A673 (cell line): ENCODE measurements around the gene HIVEP1. TPM values are rescaled to one million over a fixed set of nuclear protein-coding genes. Genes with fewer than 3 reads are reported as not detected.

ENCODE experiments used
- BruUV-seq: library from RNA; stranded (reverse); fragments of 400-500 nt; replicated peaks from 2 replicates; lab custom pipeline; 2021; lab: Mats Ljungman, UMichigan
- CTCF ChIA-PET: fragments of 300-600 bp; sonication (Branson Sonifier 250); formaldehyde crosslinking; loops from one replicate; lab custom pipeline; 2022; ENCODE audit warnings: antibody characterized with exemption; lab: Charles Lee
- POLR2A ChIA-PET: fragments of 300-600 bp; sonication (Branson Sonifier 250); formaldehyde crosslinking; loops from one replicate; lab custom pipeline; 2022; ENCODE audit warnings: antibody characterized with exemption; ENCODE audit not compliant: low non-redundant PET; lab: Charles Lee
- DNase-seq: peaks from one replicate; pipeline ENCODE4 v3.0.0-alpha.2; 2015; ENCODE audit warnings: low spot score
- H3K27ac ChIP-seq: fragments of 200-600 bp; sonication (generic); 2 replicates; pipeline ENCODE4 v1.5.1; 2016; ENCODE audit warnings: mixed run types, low read depth, mild to moderate bottlenecking, mixed read lengths, antibody characterized with exemption, low read length; ENCODE audit not compliant: poor library complexity, severe bottlenecking
- H3K27me3 ChIP-seq: fragments of 200-600 bp; sonication (generic); replicated peaks from 2 replicates; pipeline ENCODE4 v1.6.1; 2017; ENCODE audit warnings: mixed run types, low read depth, mild to moderate bottlenecking, mixed read lengths, antibody characterized with exemption, low read length; ENCODE audit not compliant: insufficient read depth, poor library complexity
- H3K36me3 ChIP-seq: fragments of 200-600 bp; sonication (generic); 2 replicates; pipeline ENCODE4 v1.6.1; 2016; ENCODE audit warnings: mixed run types, mild to moderate bottlenecking, mixed read lengths, antibody characterized with exemption, low read length; ENCODE audit not compliant: insufficient read depth, poor library complexity, severe bottlenecking
- H3K4me1 ChIP-seq: fragments of 200-600 bp; sonication (generic); 2 replicates; pipeline ENCODE4 v1.6.1; 2017; ENCODE audit warnings: mixed run types, mild to moderate bottlenecking, mixed read lengths, antibody characterized with exemption, low read length; ENCODE audit not compliant: insufficient read depth, poor library complexity, severe bottlenecking
- H3K4me3 ChIP-seq: fragments of 200-600 bp; sonication (generic); 2 replicates; pipeline ENCODE4 v1.5.1; 2016; ENCODE audit warnings: low read depth, mixed run types, mild to moderate bottlenecking, mixed read lengths, low read length; ENCODE audit not compliant: poor library complexity, severe bottlenecking
- H3K9me3 ChIP-seq: fragments of 200-600 bp; sonication (generic); 2 replicates; pipeline ENCODE4 v1.6.1; 2016; ENCODE audit warnings: mixed run types, low read depth, mild to moderate bottlenecking, mixed read lengths, antibody characterized with exemption, low read length; ENCODE audit not compliant: poor library complexity, severe bottlenecking
- EZH2 ChIP-seq: fragments of 200-600 bp; sonication (generic); IDR thresholded peaks from 2 replicates; pipeline ENCODE4 v1.6.1; 2017; ENCODE audit warnings: borderline replicate concordance, low read depth, mild to moderate bottlenecking, mixed read lengths, antibody characterized with exemption, low read length; ENCODE audit not compliant: poor library complexity, severe bottlenecking
- intact Hi-C: fragments of 100-400 bp; cut with micrococcal nuclease; formaldehyde crosslinking; loops from one replicate; pipeline ENCODE4 v1.10.0; 2022; ENCODE audit not compliant: unreplicated experiment
- total RNA-seq: library from RNA; stranded (reverse); gene quantifications from 2 replicates; pipeline ENCODE4 v1.2.3, GENCODE V29; 2021
- TF ChIP-seq, protein P1 (sequence below): fragments of 300-800, 200-600 bp; sonication (generic); conservative IDR thresholded peaks from 2 replicates; pipeline ENCODE4 v1.5.1; 2017; ENCODE audit warnings: low read depth, mild to moderate bottlenecking, antibody characterized with exemption, low read length, moderate library complexity, mixed read lengths

Gene HIVEP1
- total RNA-seq, 1 experiment from 2014 or later: 21.5 TPM

- no TSS peak for BruUV-seq
- TF ChIP-seq, protein P1, sequence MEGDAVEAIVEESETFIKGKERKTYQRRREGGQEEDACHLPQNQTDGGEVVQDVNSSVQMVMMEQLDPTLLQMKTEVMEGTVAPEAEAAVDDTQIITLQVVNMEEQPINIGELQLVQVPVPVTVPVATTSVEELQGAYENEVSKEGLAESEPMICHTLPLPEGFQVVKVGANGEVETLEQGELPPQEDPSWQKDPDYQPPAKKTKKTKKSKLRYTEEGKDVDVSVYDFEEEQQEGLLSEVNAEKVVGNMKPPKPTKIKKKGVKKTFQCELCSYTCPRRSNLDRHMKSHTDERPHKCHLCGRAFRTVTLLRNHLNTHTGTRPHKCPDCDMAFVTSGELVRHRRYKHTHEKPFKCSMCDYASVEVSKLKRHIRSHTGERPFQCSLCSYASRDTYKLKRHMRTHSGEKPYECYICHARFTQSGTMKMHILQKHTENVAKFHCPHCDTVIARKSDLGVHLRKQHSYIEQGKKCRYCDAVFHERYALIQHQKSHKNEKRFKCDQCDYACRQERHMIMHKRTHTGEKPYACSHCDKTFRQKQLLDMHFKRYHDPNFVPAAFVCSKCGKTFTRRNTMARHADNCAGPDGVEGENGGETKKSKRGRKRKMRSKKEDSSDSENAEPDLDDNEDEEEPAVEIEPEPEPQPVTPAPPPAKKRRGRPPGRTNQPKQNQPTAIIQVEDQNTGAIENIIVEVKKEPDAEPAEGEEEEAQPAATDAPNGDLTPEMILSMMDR: no peak
- no peak for TF ChIP-seq EZH2
- Histone ChIP-seq H3K4me1 (no peaks in the 10 kb centered on the region), H3K27me3 (no peaks in the 10 kb centered on the region), H3K4me3 (no peak overlapping the region), H3K27ac (no peak overlapping the region), H3K9me3 (no peaks in the 10 kb centered on the region), H3K36me3 (no peaks in the 10 kb centered on the region)
- POLR2A ChIA-PET: no interaction called here
- DNase-seq: no peak
- CTCF ChIA-PET: no interaction called here
- intact Hi-C loops: no loop called here
These were observed 54.2 kb downstream of the HIVEP1 start for GRCh38 chr6:12066297-12066696.

- CTCF ChIA-PET: no interaction called here
These were observed 56.9 kb downstream of the HIVEP1 start for GRCh38 chr6:12068899-12069557.

DNA sequence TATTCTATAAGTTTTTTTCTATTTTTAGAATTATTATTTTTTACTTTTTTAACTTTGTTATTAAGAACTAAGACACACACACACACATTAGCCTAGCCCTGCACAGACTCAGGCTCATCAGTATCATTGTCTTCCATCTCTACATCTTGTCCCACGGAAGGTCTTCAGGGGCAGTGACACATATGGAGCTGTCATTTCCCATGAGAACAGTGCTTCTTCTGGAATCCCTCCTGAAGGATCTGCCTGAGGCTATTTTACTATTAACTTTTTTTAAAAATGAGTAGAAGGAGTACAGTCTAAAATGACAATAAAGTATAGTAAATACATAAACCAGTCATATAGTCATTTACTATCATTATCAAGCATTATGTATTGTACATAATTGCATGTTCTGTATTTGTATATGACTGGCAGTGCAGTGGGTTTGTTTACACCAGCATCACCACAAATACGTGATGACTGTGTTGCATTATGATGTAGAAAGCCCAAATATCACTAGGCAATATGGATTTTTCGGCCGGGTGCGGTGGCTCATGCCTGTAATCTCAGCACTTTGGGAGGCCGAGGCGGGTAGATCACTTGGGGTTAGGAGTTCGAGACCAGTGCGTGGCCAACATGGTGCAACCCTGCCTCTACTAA, 57.9 kb downstream of the HIVEP1 start:
- no TSS peak for BruUV-seq
- no peaks in the 10 kb centered on the region for H3K36me3 ChIP-seq
- DNase-seq: no peak
- H3K27me3 ChIP-seq: no peaks in the 10 kb centered on the region
- H3K4me1 ChIP-seq: no peaks in the 10 kb centered on the region
- no peaks in the 10 kb centered on the region for H3K9me3 ChIP-seq
- no peak for TF ChIP-seq EZH2
- TF ChIP-seq, protein P1: no peak
- H3K27ac ChIP-seq: no peak overlapping the region
- H3K4me3 ChIP-seq: no peak overlapping the region
- ChIA-PET POLR2A (no interaction called here), CTCF (no interaction called here)
- intact Hi-C loops: no loop called here

More at GRCh38 chr6:12068899-12069557, 56.9 kb downstream of the HIVEP1 start:
- Histone ChIP-seq H3K36me3 (no peaks in the 10 kb centered on the region), H3K4me3 (no peak overlapping the region), H3K9me3 (no peaks in the 10 kb centered on the region), H3K27me3 (no peaks in the 10 kb centered on the region), H3K27ac (no peak overlapping the region), H3K4me1 (no peaks in the 10 kb centered on the region)
- TF ChIP-seq, protein P1: no peak
- TF ChIP-seq EZH2: no peak
- BruUV-seq: no TSS peak
- intact Hi-C loops: no loop called here
- DNase-seq: no peak
- POLR2A ChIA-PET: no interaction called here
